ENCODE results near the gene SREK1IP1.

SREK1IP1 gene

DNA sequence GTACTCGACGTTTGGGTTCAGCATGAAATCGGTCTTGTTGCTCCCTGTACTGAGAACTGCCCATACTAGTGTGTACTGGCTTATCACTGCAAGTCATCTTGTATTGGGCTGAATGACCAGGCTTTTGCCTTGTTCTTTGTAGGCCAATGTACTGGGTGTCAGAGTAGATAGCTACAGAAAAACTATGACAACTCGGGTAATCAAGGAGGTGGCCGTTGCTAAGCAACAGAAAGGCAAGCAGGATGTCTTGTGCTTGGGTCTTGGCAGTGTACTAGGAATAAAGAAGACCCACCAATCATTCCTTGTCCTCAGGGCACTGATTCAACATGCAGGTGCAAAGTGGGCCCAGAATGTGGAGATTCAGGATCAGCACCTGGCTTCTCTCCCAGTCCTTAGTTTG, 90.1 kb downstream of the SREK1IP1 start:
- DNase-seq: no peak

DNA sequence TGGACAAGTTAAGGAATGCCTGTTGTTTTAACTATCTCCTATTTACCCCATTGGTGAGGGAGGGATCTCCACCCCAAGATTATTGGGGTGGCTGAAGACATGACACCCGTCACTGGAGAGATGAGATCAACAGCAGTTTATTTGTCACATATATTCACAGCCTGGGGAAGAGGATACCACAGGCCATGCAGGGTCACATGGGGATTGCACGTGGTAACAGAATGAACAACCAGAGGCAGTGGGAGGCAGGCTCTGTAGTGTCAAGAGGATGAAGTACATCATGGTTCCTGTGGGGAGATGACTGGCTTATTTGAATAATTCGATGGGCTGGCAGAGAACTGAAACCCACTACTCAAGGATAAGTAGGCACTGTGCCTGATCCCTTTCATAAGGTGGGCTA, 96.8 kb downstream of the SREK1IP1 start:
- no peak for DNase-seq

DNA sequence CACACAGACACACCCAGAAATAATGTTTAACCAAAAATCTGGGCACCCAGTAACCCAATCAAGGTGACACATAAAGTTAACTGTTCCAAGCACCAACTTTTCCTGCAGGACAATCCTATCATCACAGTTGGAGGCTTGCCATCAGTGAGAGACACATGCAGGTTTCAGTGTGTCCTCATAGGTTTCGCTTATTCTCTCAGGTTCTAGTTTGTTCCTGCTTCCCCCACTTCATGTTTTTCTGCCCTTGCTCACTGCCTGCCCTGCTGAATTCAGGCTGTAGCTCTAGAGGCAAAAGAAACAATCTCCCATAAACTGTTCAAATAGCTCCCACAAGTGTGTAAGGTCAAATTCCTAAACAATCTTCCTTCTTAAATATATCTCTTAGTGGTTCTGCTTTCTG, 98.2 kb downstream of the SREK1IP1 start:
- DNase-seq: no peak
